Head of caudate nucleus (tissue), 42 donors: ENCODE results near the gene TARS2.

Experiments
- DNase-seq, 42 donors: peaks; one replicate each; pipeline versions ENCODE4 v3.0.0 to v3.0.0-alpha.2; 2020 to 2021; ENCODE audit warnings: mixed read lengths in 7 of 42
- intact Hi-C: fragments of 100-400 bp; cut with DNase I; formaldehyde crosslinking; loops from one replicate; pipeline ENCODE4 v1.15.0; 2022

The TARS2 gene

DNA sequence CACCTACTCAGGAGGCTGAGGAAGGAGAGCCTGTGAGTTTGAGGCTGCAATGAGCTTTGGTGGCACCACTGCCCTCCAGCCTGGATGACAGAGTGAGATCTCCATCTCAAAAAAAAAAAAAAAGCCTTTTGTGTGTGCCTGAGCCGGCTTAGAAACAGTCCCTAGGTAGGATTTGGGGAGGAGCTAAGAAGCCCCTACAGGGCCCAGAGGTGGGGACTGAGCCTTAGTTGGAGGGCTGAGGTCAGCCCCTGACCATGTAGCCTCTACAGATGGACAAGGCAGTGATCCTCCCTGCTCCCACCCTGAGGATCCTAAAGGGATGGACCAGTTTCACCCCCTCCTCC is 64.5 kb downstream of the TARS2 start:
- intact Hi-C loops = no loop called here
- DNase-seq = no peak

DNA sequence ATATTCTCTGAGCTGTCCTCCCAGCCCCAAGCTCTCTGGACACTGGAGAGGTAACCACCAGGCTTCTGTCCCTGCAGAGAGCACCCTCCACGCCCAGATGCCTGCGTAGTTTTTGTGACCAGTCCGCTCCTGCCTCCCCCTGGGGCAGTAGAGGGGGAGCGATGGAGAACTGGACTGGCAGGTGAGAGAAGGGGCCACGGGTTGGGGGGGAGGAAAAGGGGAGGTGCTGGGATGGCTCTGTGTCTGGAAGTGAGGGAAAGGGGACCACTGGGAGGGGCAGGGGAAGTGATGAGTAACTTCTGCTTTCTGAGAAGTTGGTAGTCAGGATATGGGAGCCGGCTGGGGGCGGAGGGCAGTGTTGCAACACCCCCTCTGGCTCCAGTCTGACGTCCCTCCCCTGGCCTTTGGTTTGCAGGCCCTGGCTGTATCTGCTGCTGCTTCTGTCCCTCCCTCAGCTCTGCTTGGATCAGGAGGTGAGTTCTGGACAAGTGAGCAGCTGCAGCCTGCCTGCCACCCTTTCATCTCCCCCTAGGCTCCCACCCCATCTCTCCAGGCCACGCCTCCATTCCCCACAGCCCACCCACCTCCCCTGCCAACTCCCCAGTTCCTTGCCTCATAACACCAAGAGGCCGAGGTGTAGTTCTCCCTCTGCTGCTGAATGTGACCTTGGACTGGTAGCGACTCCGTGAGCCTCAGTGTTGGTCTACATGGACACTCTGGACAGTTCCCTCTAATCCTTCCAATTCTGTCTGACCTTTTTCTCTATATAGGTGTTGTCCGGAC is 65.1 kb downstream of the TARS2 start:
- intact Hi-C loops = no loop called here
- DNase-seq = peak in 31 of 42 donors; percentile 27 to 85 (median 55)

DNA sequence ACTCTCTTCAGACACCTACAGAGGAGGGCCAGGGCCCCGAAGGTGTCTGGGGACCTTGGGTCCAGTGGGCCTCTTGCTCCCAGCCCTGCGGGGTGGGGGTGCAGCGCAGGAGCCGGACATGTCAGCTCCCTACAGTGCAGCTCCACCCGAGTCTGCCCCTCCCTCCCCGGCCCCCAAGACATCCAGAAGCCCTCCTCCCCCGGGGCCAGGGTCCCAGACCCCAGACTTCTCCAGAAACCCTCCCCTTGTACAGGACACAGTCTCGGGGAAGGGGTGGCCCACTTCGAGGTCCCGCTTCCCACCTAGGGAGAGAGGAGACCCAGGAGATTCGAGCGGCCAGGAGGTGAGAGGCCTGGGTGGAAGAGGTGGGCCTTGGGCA is 65.7 kb downstream of the TARS2 start:
- no peak for DNase-seq
- intact Hi-C loops = no loop called here

DNA sequence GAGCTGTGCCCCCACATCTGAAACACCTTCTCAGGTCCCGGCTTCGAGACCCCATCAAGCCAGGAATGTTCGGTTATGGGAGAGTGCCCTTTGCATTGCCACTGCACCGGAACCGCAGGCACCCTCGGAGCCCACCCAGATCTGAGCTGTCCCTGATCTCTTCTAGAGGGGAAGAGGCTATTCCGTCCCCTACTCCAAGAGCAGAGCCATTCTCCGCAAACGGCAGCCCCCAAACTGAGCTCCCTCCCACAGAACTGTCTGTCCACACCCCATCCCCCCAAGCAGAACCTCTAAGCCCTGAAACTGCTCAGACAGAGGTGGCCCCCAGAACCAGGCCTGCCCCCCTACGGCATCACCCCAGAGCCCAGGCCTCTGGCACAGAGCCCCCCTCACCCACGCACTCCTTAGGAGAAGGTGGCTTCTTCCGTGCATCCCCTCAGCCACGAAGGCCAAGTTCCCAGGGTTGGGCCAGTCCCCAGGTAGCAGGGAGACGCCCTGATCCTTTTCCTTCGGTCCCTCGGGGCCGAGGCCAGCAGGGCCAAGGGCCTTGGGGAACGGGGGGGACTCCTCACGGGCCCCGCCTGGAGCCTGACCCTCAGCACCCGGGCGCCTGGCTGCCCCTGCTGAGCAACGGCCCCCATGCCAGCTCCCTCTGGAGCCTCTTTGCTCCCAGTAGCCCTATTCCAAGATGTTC is 66.3 kb downstream of the TARS2 start:
- intact Hi-C loops = no loop called here

DNA sequence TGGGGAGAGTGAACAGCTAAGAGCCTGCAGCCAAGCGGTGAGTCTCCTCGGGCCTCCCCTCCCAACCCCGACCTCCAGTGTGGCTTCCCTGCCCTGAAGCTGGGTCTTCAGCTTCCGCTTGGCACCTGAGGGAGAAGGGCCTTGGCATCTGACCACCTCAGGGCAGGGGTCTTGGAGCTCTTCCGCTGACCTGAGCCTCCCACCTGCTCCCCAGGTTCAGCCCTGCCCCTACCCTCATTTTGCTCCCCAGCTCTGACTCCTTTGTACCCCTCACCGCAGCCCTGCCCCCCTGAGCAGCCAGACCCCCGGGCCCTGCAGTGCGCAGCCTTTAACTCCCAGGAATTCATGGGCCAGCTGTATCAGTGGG is 66.8 kb downstream of the TARS2 start:
- no peak for DNase-seq
- intact Hi-C loops = no loop called here

More for the DNA sequence above, 66.3 kb downstream of the TARS2 start:
- no peak for DNase-seq

DNA sequence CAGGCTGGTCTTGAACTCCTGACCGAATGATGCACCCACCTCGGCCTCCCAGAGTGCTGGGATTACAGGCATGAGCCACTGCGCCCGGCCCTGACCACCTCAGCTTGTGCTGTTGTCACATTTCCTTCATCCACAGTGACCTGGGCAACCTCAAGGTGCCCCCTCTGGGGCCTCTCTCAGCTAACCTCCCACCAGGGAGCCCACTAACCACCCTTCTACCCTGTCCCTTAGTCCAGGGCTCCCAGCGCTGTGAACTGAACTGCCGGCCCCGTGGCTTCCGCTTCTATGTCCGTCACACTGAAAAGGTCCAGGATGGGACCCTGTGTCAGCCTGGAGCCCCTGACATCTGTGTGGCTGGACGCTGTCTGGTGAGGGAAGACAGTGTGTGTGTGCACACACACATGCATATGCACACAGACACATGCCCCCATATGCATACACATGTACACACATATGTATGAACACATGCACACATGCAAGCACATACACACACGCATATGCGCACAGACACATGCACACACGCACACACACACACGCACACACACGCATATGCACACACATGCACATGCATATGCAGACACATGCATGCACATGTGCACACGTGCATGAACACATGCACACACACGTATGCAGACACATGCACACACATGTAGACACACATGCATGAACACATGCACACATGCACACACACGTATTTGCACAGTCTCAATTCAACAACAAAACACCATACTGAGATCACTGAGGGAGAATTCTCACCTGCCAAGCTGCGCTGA is 68.2 kb downstream of the TARS2 start:
- intact Hi-C loops = no loop called here

DNA sequence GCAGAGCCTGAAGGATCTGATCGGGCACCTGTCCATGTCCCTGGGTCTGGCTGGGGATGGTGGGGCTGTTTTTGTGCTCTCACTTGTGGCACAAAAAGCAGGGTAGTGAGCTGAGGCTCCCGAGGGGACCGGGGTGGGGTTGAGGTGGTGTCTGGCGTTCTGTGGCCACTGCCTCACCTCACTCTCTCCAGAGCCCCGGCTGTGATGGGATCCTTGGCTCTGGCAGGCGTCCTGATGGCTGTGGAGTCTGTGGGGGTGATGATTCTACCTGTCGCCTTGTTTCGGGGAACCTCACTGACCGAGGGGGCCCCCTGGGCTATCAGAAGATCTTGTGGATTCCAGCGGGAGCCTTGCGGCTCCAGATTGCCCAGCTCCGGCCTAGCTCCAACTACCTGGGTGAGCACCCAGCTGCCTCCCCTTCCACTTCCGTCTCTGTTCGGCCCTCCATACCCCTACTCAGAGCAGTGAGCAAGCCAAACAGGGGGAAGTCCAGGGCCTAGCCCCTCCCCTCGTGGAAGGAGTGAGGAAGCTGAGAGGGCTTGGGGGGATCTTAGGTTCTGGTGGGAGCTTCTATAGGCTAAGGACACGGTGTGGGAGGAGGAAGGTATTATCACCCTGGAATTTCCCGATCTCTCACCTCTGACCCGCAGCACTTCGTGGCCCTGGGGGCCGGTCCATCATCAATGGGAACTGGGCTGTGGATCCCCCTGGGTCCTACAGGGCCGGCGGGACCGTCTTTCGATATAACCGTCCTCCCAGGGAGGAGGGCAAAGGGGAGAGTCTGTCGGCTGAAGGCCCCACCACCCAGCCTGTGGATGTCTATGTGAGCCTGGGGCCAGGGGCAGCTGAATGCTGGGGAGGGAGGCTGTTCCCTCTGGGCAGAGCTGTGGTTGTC is 69.0 kb downstream of the TARS2 start:
- DNase-seq = no peak
- intact Hi-C loops = no loop called here

More for the DNA sequence above, 68.2 kb downstream of the TARS2 start:
- DNase-seq = no peak

DNA sequence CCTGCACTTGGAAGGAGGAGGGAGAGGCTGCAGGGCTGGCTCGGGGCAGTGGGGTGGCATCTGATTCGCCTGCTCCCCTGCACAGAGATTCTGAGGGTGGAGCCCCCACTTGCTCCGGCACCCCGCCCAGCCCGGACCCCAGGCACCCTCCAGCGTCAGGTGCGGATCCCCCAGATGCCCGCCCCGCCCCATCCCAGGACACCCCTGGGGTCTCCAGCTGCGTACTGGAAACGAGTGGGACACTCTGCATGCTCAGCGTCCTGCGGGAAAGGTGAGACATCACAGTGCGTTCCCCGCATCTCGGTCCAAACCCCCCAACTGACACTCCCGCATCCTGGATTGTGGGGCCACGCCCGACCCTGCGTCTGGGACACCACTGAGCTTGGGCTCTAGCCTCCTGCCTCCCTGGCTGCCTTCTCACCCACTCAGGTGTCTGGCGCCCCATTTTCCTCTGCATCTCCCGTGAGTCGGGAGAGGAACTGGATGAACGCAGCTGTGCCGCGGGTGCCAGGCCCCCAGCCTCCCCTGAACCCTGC is 69.9 kb downstream of the TARS2 start:
- DNase-seq = no peak
- intact Hi-C loops = no loop called here
